Mononuclear cell (primary cell): ENCODE results near the gene CRBN. TPM values are rescaled to one million over a fixed set of nuclear protein-coding genes. Genes with fewer than 3 reads are reported as not detected.
A peak's percentile ranks its signal among the peaks of the same experiment; 100 is the strongest.

Experiments used
- H3K27me3 ChIP-seq: 2 replicates; pipeline ENCODE4 v1.6.0; 2011; ENCODE audit warnings: low read length, control low read depth; ENCODE audit not compliant: insufficient read depth
- H3K4me1 ChIP-seq: 2 replicates; pipeline ENCODE4 v1.5.1; 2011; ENCODE audit warnings: mild to moderate bottlenecking, low read length, control low read depth; ENCODE audit not compliant: insufficient read depth
- H3K4me3 ChIP-seq: 2 replicates; pipeline ENCODE4 v1.5.1; 2011; ENCODE audit warnings: mild to moderate bottlenecking, low read length, moderate library complexity
- H3K9me3 ChIP-seq: 2 replicates; pipeline ENCODE4 v1.5.1; 2011; ENCODE audit warnings: low read depth, mild to moderate bottlenecking, control low read depth, low read length
- total RNA-seq: library from RNA; depleted of rRNA; stranded (reverse); fragments of >200 nt; gene quantifications from one replicate; pipeline ENCODE4 v1.2.3, GENCODE V29; 2012

The CRBN gene
- total RNA-seq, 1 donor = 456 TPM

GRCh38 chr3:3141939-3142338 is 37.6 kb downstream of the CRBN start:
- Histone ChIP-seq H3K9me3 (no peaks in the 10 kb centered on the region), H3K4me1 (no peaks in the 10 kb centered on the region), H3K4me3 (no peak overlapping the region), H3K27me3 (no peaks in the 10 kb centered on the region)

GRCh38 chr3:3137526-3137925 is 42.0 kb downstream of the CRBN start:
- no peak overlapping the region for H3K4me3 ChIP-seq
- H3K27me3 ChIP-seq = no peaks in the 10 kb centered on the region
- peaks cover 4% of the 10 kb centered on the region for H3K4me1 ChIP-seq
- no peaks in the 10 kb centered on the region for H3K9me3 ChIP-seq

GRCh38 chr3:3134750-3135448 is 44.6 kb downstream of the CRBN start:
- Histone ChIP-seq H3K4me1 (peaks cover 4% of the 10 kb centered on the region), H3K4me3 (no peak overlapping the region), H3K27me3 (no peaks in the 10 kb centered on the region), H3K9me3 (no peaks in the 10 kb centered on the region)

- Histone ChIP-seq H3K27me3 (no peaks in the 10 kb centered on the region), H3K9me3 (no peaks in the 10 kb centered on the region), H3K4me3 (no peak overlapping the region), H3K4me1 (peaks cover 18% of the 10 kb centered on the region)
These were observed 46.0 kb downstream of the CRBN start for GRCh38 chr3:3133500-3133899.

GRCh38 chr3:3129579-3129978 is 49.9 kb downstream of the CRBN start:
- Histone ChIP-seq H3K27me3 (no peaks in the 10 kb centered on the region), H3K4me1 (peaks cover 40% of the 10 kb centered on the region), H3K9me3 (no peaks in the 10 kb centered on the region), H3K4me3 (no peak overlapping the region)

GRCh38 chr3:3127432-3128010 is 52.0 kb downstream of the CRBN start:
- H3K27me3 ChIP-seq = no peaks in the 10 kb centered on the region
- peaks cover 35% of the 10 kb centered on the region for H3K4me1 ChIP-seq
- peak overlapping the region; percentile 87 for H3K4me3 ChIP-seq
- H3K9me3 ChIP-seq = no peaks in the 10 kb centered on the region

GRCh38 chr3:3126477-3127431 is 52.7 kb downstream of the CRBN start, which contains the start of gene TRNT1:
Gene TRNT1, plus strand, starts transcription at chr3:3126940. Its CDS starts 2,101 bp downstream, at chr3:3129041.
- peaks cover 35% of the 10 kb centered on the region for H3K4me1 ChIP-seq
- H3K27me3 ChIP-seq = no peaks in the 10 kb centered on the region
- peak within 1 kb of the TSS; percentile 87 for H3K4me3 ChIP-seq
- H3K9me3 ChIP-seq = no peaks in the 10 kb centered on the region

- Histone ChIP-seq H3K27me3 (no peaks in the 10 kb centered on the region), H3K9me3 (no peaks in the 10 kb centered on the region), H3K4me1 (peaks cover 35% of the 10 kb centered on the region), H3K4me3 (peak overlapping the region; percentile 87)
These were observed 53.5 kb downstream of the CRBN start for GRCh38 chr3:3125977-3126376.

GRCh38 chr3:3119393-3119851 is 60.1 kb downstream of the CRBN start:
- no peaks in the 10 kb centered on the region for H3K9me3 ChIP-seq

GRCh38 chr3:3117651-3118050 is 61.8 kb downstream of the CRBN start:
- Histone ChIP-seq H3K4me1 (no peaks in the 10 kb centered on the region), H3K27me3 (no peaks in the 10 kb centered on the region), H3K4me3 (no peak overlapping the region), H3K9me3 (no peaks in the 10 kb centered on the region)

More at GRCh38 chr3:3119393-3119851, 60.1 kb downstream of the CRBN start:
- no peaks in the 10 kb centered on the region for H3K27me3 ChIP-seq
- H3K4me1 ChIP-seq = no peaks in the 10 kb centered on the region
- no peak overlapping the region for H3K4me3 ChIP-seq

GRCh38 chr3:3113042-3113709 is 66.3 kb downstream of the CRBN start:
- Histone ChIP-seq H3K27me3 (no peaks in the 10 kb centered on the region), H3K4me3 (no peak overlapping the region), H3K4me1 (peaks cover 6% of the 10 kb centered on the region), H3K9me3 (no peaks in the 10 kb centered on the region)

GRCh38 chr3:3110749-3111361 is 68.6 kb downstream of the CRBN start:
- no peaks in the 10 kb centered on the region for H3K9me3 ChIP-seq
- peaks cover 6% of the 10 kb centered on the region for H3K4me1 ChIP-seq
- H3K4me3 ChIP-seq = no peak overlapping the region
- H3K27me3 ChIP-seq = no peaks in the 10 kb centered on the region

GRCh38 chr3:3110299-3110630 is 69.2 kb downstream of the CRBN start, which contains the start of gene IL5RA:
Gene IL5RA, minus strand, starts transcription at chr3:3110374. Its CDS starts 5,390 bp downstream, at chr3:3104984.
- Histone ChIP-seq H3K4me3 (peak within 1 kb of the TSS; percentile 15), H3K4me1 (peaks cover 6% of the 10 kb centered on the region), H3K9me3 (no peaks in the 10 kb centered on the region), H3K27me3 (no peaks in the 10 kb centered on the region)
